22Rv1 (cell line): ENCODE measurements around the gene CCNA2.

Experiments
- ZFX ChIP-seq: fragments of 450-650 bp; IDR thresholded peaks from 2 replicates; pipeline ENCODE4 v1.6.1; 2017; ENCODE audit warnings: antibody characterized with exemption, borderline replicate concordance
- TF ChIP-seq, protein P1 (sequence below): fragments of 450-650 bp; IDR thresholded peaks from 2 replicates; pipeline ENCODE4 v1.5.1; 2017; ENCODE audit warnings: mild to moderate bottlenecking

DNA sequence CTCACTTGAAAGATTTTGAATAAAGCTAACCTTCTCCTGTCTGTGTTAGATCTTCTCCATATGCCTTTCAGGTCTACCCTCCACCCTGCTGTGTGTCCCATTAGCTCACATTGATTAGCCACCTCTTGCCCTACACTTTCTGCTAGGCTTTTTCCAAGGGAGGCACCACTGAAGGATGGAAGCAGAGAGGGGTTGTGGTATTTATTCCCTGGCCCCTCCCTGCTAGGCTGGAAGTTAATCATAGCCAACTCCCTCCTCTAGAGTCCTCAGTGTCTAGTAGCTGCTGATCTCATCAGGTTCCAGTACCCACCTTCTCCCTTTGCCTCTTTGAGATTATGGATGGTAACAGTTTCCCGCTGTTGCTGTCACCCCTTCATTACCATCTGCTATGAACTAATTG, 49.8 kb downstream of the CCNA2 start:
- TF ChIP-seq, protein P1, sequence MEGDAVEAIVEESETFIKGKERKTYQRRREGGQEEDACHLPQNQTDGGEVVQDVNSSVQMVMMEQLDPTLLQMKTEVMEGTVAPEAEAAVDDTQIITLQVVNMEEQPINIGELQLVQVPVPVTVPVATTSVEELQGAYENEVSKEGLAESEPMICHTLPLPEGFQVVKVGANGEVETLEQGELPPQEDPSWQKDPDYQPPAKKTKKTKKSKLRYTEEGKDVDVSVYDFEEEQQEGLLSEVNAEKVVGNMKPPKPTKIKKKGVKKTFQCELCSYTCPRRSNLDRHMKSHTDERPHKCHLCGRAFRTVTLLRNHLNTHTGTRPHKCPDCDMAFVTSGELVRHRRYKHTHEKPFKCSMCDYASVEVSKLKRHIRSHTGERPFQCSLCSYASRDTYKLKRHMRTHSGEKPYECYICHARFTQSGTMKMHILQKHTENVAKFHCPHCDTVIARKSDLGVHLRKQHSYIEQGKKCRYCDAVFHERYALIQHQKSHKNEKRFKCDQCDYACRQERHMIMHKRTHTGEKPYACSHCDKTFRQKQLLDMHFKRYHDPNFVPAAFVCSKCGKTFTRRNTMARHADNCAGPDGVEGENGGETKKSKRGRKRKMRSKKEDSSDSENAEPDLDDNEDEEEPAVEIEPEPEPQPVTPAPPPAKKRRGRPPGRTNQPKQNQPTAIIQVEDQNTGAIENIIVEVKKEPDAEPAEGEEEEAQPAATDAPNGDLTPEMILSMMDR = no peak
- TF ChIP-seq ZFX = no peak
